ENCODE measurements around the gene GIGYF1. TPM values are rescaled to one million over a fixed set of nuclear protein-coding genes. Genes with fewer than 3 reads are reported as not detected.
"Not testable (repeated sequence)": the region's sequence is repeated elsewhere in the genome, so short reads cannot be mapped to it uniquely, and the experiment has no call there.

Gene GIGYF1
- total and polyA plus RNA-seq, 4 donors, result 6.6 to 51.6 (median 42.1) TPM

DNA sequence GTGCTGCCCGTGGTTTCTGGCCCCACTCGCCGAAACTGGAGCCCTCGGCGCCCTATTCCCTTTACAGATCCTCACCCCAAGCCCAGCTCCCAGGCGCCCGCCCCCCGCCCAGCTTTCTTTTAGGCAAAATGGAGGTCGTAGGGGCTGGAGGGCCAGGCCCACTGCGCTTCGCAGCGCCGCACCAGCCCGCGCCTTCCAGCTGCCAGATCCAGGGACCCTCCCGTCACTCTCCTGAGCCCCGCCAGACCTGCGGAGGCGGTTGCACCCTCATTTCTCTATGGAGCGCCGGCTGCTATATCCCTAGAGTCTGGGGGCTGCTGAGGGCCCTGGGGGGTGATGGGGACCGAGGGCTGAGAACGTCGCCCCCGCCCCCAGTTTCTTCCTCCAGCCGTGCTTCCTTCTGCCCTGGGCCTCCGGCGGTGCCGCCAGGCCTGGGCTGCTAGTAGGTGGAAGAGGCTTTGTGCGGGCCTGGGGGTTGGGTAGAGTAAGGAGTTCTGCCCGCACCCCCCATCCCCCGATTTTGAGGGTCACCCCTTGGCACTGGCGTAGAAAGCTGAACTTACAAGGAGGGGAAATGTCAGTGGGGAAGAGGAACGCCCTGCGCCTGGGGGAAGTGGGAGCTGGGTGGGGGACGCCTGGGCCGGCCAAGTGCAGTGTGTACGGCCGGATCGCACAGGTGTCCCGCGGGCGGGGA is 19.5 kb downstream of the GIGYF1 start:
- H3K4me1 ChIP-seq (ENCODE audit: control insufficient read depth in 1 of 2, insufficient read depth in 2 of 2, low read length in 2 of 2), result no peaks in the 10 kb centered on the region
- no peak for ATAC-seq (ENCODE audit: low FRiP score)
- peak; percentile 70 to 80 for DNase-seq
- H3K9me3 ChIP-seq (ENCODE audit: control insufficient read depth, low read length), result no peaks in the 10 kb centered on the region
- WGBS, 2 donors, result 0 to 1% methylated on average over 42 to 43 of the region's 43 CpGs
- H3K36me3 ChIP-seq (ENCODE audit: control insufficient read depth in 1 of 2, insufficient read depth in 2 of 2, low read length in 1 of 2), result peaks cover 0 to 5% of the 10 kb centered on the region in 2 donors
- no peaks in the 10 kb centered on the region for H3K27me3 ChIP-seq (ENCODE audit: control insufficient read depth in 1 of 2, insufficient read depth in 2 of 2, low read length in 1 of 2)
- peak overlapping the region; percentile 2 to 61 for H3K27ac ChIP-seq (ENCODE audit: low read depth in 1 of 2, low read length in 2 of 2)
- H3K4me3 ChIP-seq (ENCODE audit: low read length in 2 of 2), result peak overlapping the region; percentile 54 to 75
- intact Hi-C loops (cut with DNase I), result loop anchor here (5.0 kb wide), 2 partner anchors 62 to 87 kb away; partner anchors contain the start of genes FBXO24 (in 1 of the 2), LRCH4 (in 1 of the 2) and MOSPD3 (in 1 of the 2)

GRCh38 chr7:100673942-100674410 is 20.1 kb downstream of the GIGYF1 start:
- peak; percentile 3 for ATAC-seq (ENCODE audit: low FRiP score)
- Histone ChIP-seq H3K27me3 (ENCODE audit: control insufficient read depth in 1 of 2, insufficient read depth in 2 of 2, low read length in 1 of 2) (no peaks in the 10 kb centered on the region), H3K4me1 (ENCODE audit: control insufficient read depth in 1 of 2, insufficient read depth in 2 of 2, low read length in 2 of 2) (no peaks in the 10 kb centered on the region), H3K9me3 (ENCODE audit: control insufficient read depth, low read length) (no peaks in the 10 kb centered on the region), H3K27ac (ENCODE audit: low read depth in 1 of 2, low read length in 2 of 2) (peak overlapping the region; percentile 6 to 80), H3K36me3 (ENCODE audit: control insufficient read depth in 1 of 2, insufficient read depth in 2 of 2, low read length in 1 of 2) (peaks cover 0 to 5% of the 10 kb centered on the region in 2 donors), H3K4me3 (ENCODE audit: low read length in 2 of 2) (peak overlapping the region; percentile 54 to 75)
- DNase-seq, result peak; percentile 73 to 87
- 1 to 2% methylated on average over 12 to 34 of the region's 34 CpGs for WGBS, 2 donors
- intact Hi-C loops (cut with DNase I), result loop anchor here (1.0 to 5.0 kb wide), 2 partner anchors 62 kb away; partner anchors contain the start of gene MOSPD3 (in 2 of the 2)

DNA sequence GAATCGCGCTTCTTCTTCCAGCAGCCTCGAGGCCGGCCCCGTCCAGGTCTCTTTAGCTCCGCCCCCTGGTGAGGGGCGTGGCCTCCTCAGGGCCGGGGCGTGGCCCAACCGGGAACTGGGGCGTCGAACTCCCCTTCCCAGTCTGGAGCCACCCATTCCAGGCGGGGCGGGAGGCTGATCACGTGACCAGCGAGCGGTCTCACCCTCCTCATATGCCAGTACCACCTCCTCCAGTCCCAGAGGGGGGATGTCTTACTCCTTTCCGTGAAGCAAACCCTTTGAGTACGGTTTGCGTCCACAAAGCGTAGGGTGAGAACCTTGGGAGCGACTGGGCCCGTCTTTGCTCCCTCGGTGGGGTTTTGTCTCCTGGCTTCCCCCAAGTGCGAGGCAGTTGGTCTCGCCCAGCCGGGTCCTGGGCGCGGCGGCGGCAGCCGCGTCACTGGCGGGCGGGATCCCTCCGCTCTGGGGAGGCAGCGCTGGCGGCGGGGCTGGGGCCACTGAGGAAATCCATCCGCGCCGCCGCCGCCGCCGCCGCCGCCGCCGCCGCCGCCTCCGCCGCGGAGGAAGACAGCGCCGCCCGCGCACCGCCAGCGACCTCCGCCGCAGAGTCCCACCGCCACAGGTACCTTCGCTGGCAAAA is 20.6 kb downstream of the GIGYF1 start, which contains the start of gene GNB2:
TSS of gene GNB2 (plus strand) at position 439 of the 640 bp plus-strand sequence. CDS start 2,526 bp downstream, outside the sequence.
- peaks cover 0 to 4% of the 10 kb centered on the region in 2 donors for H3K36me3 ChIP-seq (ENCODE audit: control insufficient read depth in 1 of 2, insufficient read depth in 2 of 2, low read length in 1 of 2)
- H3K9me3 ChIP-seq (ENCODE audit: control insufficient read depth, low read length), result no peaks in the 10 kb centered on the region
- no peaks in the 10 kb centered on the region for H3K4me1 ChIP-seq (ENCODE audit: control insufficient read depth in 1 of 2, insufficient read depth in 2 of 2, low read length in 2 of 2)
- peak within 1 kb of the TSS; percentile 54 to 75 for H3K4me3 ChIP-seq (ENCODE audit: low read length in 2 of 2)
- intact Hi-C loops (cut with DNase I), result loop anchor here (1.0 to 5.0 kb wide), 2 partner anchors 61 kb away; partner anchors contain the start of gene MOSPD3 (in 2 of the 2)
- peak; percentile 95 for ATAC-seq (ENCODE audit: low FRiP score)
- H3K27me3 ChIP-seq (ENCODE audit: control insufficient read depth in 1 of 2, insufficient read depth in 2 of 2, low read length in 1 of 2), result no peaks in the 10 kb centered on the region
- WGBS, 2 donors, result 0% methylated on average over 55 to 65 of the region's 65 CpGs
- peak; percentile 100 for DNase-seq
- H3K27ac ChIP-seq (ENCODE audit: low read depth in 1 of 2, low read length in 2 of 2), result peak within 1 kb of the TSS; percentile 6 to 90

- H3K9me3 ChIP-seq (ENCODE audit: control insufficient read depth, low read length), result no peaks in the 10 kb centered on the region
- no peak overlapping the region for H3K27ac ChIP-seq (ENCODE audit: low read depth in 1 of 2, low read length in 2 of 2)
- intact Hi-C loops (cut with DNase I), result loop anchor here in 1 of 2 donors (5.0 kb wide), 1 partner anchor 59 kb away; the partner anchor contains the start of gene MOSPD3
- H3K4me1 ChIP-seq (ENCODE audit: control insufficient read depth in 1 of 2, insufficient read depth in 2 of 2, low read length in 2 of 2), result peaks cover 0 to 3% of the 10 kb centered on the region in 2 donors
- no peak for DNase-seq
- H3K27me3 ChIP-seq (ENCODE audit: control insufficient read depth in 1 of 2, insufficient read depth in 2 of 2, low read length in 1 of 2), result no peaks in the 10 kb centered on the region
- WGBS, 2 donors, result 90 to 91% methylated on average over 18 of the region's 18 CpGs
- H3K4me3 ChIP-seq (ENCODE audit: low read length in 2 of 2), result no peak overlapping the region
- no peaks in the 10 kb centered on the region for H3K36me3 ChIP-seq (ENCODE audit: control insufficient read depth in 1 of 2, insufficient read depth in 2 of 2, low read length in 1 of 2)
- no peak for ATAC-seq (ENCODE audit: low FRiP score)
Measured at GRCh38 chr7:100671353-100672327, 22.4 kb downstream of the GIGYF1 start.

DNA sequence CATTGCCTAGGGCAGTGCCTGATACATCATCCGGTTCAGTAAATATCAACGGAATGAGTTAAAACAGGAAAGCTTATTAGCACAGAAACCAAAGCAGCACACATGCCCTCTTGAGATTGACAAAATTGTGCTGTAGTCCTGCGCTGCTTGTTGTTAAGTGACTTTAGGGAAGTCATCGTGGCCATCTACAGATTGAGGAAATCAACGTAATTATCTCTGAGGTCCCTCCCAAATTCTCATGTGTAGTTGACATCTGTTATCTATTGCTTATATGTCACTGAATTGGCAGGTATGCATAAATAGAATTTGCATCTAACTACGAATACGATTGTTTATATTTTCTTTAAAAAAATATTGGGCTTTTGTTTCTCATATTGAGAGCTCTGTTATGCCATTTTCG is 24.0 kb downstream of the GIGYF1 start:
- Histone ChIP-seq H3K4me1 (ENCODE audit: control insufficient read depth in 1 of 2, insufficient read depth in 2 of 2, low read length in 2 of 2) (peaks cover 0 to 3% of the 10 kb centered on the region in 2 donors), H3K9me3 (ENCODE audit: control insufficient read depth, low read length) (no peaks in the 10 kb centered on the region), H3K27ac (ENCODE audit: low read depth in 1 of 2, low read length in 2 of 2) (no peak overlapping the region), H3K4me3 (ENCODE audit: low read length in 2 of 2) (no peak overlapping the region), H3K36me3 (ENCODE audit: control insufficient read depth in 1 of 2, insufficient read depth in 2 of 2, low read length in 1 of 2) (no peaks in the 10 kb centered on the region), H3K27me3 (ENCODE audit: control insufficient read depth in 1 of 2, insufficient read depth in 2 of 2, low read length in 1 of 2) (no peaks in the 10 kb centered on the region)
- 78 to 84% methylated on average over 8 of the region's 8 CpGs for WGBS, 2 donors
- ATAC-seq (ENCODE audit: low FRiP score) (no peak), DNase-seq (no peak)
- intact Hi-C loops (cut with DNase I), result loop anchor here in 1 of 2 donors (5.0 kb wide), 1 partner anchor 58 kb away; the partner anchor contains the start of gene MOSPD3

- intact Hi-C loops (cut with DNase I); H3K9me3 ChIP-seq (ENCODE audit: control insufficient read depth, low read length); ATAC-seq (ENCODE audit: low FRiP score); H3K36me3 ChIP-seq (ENCODE audit: control insufficient read depth in 1 of 2, insufficient read depth in 2 of 2, low read length in 1 of 2); DNase-seq; H3K4me1 ChIP-seq (ENCODE audit: control insufficient read depth in 1 of 2, insufficient read depth in 2 of 2, low read length in 2 of 2); H3K27me3 ChIP-seq (ENCODE audit: control insufficient read depth in 1 of 2, insufficient read depth in 2 of 2, low read length in 1 of 2); H3K27ac ChIP-seq (ENCODE audit: low read depth in 1 of 2, low read length in 2 of 2); H3K4me3 ChIP-seq (ENCODE audit: low read length in 2 of 2): not testable (repeated sequence)
- WGBS, 2 donors, result 95 to 96% methylated on average over 12 of the region's 12 CpGs
Measured at GRCh38 chr7:100669106-100669505, 24.9 kb downstream of the GIGYF1 start.

DNA sequence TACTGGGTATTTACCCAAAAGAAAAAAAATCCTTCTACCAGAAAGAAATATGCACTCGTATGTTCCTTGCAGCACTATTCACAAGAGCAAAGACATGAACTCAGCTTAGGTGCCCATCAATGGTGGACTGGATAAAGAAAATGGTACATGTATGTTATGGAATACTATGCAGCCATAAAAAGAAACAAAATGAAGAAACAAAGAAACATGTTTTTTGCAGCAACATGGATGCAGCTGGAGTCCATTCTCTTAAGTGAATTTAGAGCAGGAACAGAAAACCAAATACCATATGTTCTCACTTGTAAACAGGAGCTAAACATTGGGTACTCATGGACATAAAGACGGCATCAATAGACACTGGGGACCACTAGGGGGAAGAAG is 26.0 kb downstream of the GIGYF1 start:
- Histone ChIP-seq H3K9me3 (ENCODE audit: control insufficient read depth, low read length) (no peaks in the 10 kb centered on the region), H3K4me3 (ENCODE audit: low read length in 2 of 2) (no peak overlapping the region), H3K4me1 (ENCODE audit: control insufficient read depth in 1 of 2, insufficient read depth in 2 of 2, low read length in 2 of 2) (peaks cover 0 to 3% of the 10 kb centered on the region in 2 donors), H3K36me3 (ENCODE audit: control insufficient read depth in 1 of 2, insufficient read depth in 2 of 2, low read length in 1 of 2) (no peaks in the 10 kb centered on the region), H3K27ac (ENCODE audit: low read depth in 1 of 2, low read length in 2 of 2) (no peak overlapping the region), H3K27me3 (ENCODE audit: control insufficient read depth in 1 of 2, insufficient read depth in 2 of 2, low read length in 1 of 2) (no peaks in the 10 kb centered on the region)
- DNase-seq, result no peak
- WGBS, 2 donors, result 49 to 50% methylated on average over 2 of the region's 2 CpGs
- ATAC-seq (ENCODE audit: low FRiP score), result no peak
- intact Hi-C loops (cut with DNase I), result no loop called here
